Right lobe of liver (tissue), 6 donors: ENCODE measurements around the gene PDE6A. TPM values are rescaled to one million over a fixed set of nuclear protein-coding genes. Genes with fewer than 3 reads are reported as not detected.

Source experiments
- ATAC-seq, 4 donors: fragments of 200-7000 bp; cut with Tn5 transposase; one replicate each; pipeline ENCODE4 v1.9.1; 2020; ENCODE audit warnings: mild to moderate bottlenecking in 4 of 4, moderate library complexity in 4 of 4
- DNase-seq, 3 donors: peaks; one replicate each; pipeline ENCODE4 v3.0.0-alpha.2; 2020
- H3K27ac ChIP-seq, 3 donors: fragments of 200-600 bp; one replicate each; pipeline ENCODE4 v1.8.0; 2022
- H3K27me3 ChIP-seq, 2 donors: fragments of 200-600 bp; one replicate each; pipeline ENCODE4 v1.8.0; 2022
- H3K36me3 ChIP-seq, 4 donors: fragments of 200-600 bp; sonication (generic) in 1 of 4; one replicate each; pipeline versions ENCODE4 v1.5.1 to v1.8.0; 2017 to 2022; ENCODE audit warnings: control low read depth in 1 of 4
- H3K4me1 ChIP-seq, 4 donors: fragments of 200-600 bp; sonication (generic) in 1 of 4; one replicate each; pipeline versions ENCODE4 v1.5.1 to v1.8.0; 2017 to 2022; ENCODE audit warnings: control low read depth in 1 of 4
- H3K4me3 ChIP-seq, 3 donors: fragments of 200-600 bp; one replicate each; pipeline ENCODE4 v1.8.0; 2022
- H3K9me3 ChIP-seq, 4 donors: fragments of 200-600 bp; sonication (generic) in 1 of 4; one replicate each; pipeline versions ENCODE4 v1.5.1 to v1.8.0; 2017 to 2022; ENCODE audit warnings: control low read depth in 1 of 4
- CTCF ChIP-seq, 4 donors: fragments of 200-600 bp in 3 of 4; fragments of 450-650 bp in 1 of 4; IDR thresholded peaks; one replicate each; pipeline versions ENCODE4 v1.5.1 to v1.8.0; 2016 to 2022; ENCODE audit warnings: antibody characterized with exemption in 4 of 4, mild to moderate bottlenecking in 2 of 4
- POLR2A ChIP-seq: fragments of 450-650 bp; IDR thresholded peaks from one replicate; pipeline ENCODE4 v1.6.1; 2017; ENCODE audit warnings: antibody characterized with exemption, mild to moderate bottlenecking
- WGBS: methylation state at CpG from one replicate; pipeline ENCODE4 v1.1.6; 2018; ENCODE audit warnings: low coverage, low lambda C conversion rate; ENCODE audit not compliant: insufficient coverage; ENCODE audit errors: missing lambda C conversion rate; 5-methylcytosine and 5-hydroxymethylcytosine counted together
- intact Hi-C, 2 donors: fragments of 100-400 bp; cut with DNase I; formaldehyde crosslinking; loops; one replicate each; pipeline versions ENCODE4 v1.11.2 to v1.14.1; 2022
- total RNA-seq, 6 experiments: library from RNA; depleted of rRNA in 2 of 6; stranded (reverse); fragments of >200 nt in 2 of 6; fragmentation: NEBNext Ultra II Directional in 3 of 6; extraction: Animal tissue kit (Norgen Biotek cat#: 25700) in 3 of 6; gene quantifications; one replicate each; pipeline versions ENCODE4 v1.1.0 to v1.2.4, GENCODE V29; 2016 to 2023
- donor health status: DM: no; HTN: yes; CAD: no.
- donor health status: DM: no; HTN: no; CAD: no.
- donor health status: DM: no; HTN: no; CAD: no.
- donor health status: DM: no; HTN: yes; CAD: no.
- donor health status: DM: no; HTN: yes; CAD: no.

Gene PDE6A
- total RNA-seq, 6 experiments from 2014 or later: not detected

- TF ChIP-seq POLR2A: no peak
- peak; percentile 84 to 93 (median 92) for TF ChIP-seq CTCF (IDR thresholded peaks at IDR 0.05)
- ATAC-seq: peak; percentile 86 to 92 (median 90)
- Histone ChIP-seq H3K27me3 (no peaks in the 10 kb centered on the region), H3K9me3 (no peaks in the 10 kb centered on the region), H3K27ac (no peak overlapping the region), H3K36me3 (peaks cover 0 to 26% (median 0%) of the 10 kb centered on the region in 4 donors), H3K4me3 (no peak overlapping the region), H3K4me1 (no peaks in the 10 kb centered on the region)
- DNase-seq: peak; percentile 78 to 83 (median 82)
- intact Hi-C loops: loop anchor here in 1 of 2 donors (5.0 kb wide), 1 partner anchor 191 kb away; no protein-coding TSS in a partner anchor
- WGBS: 15% methylated on average over 9 of the region's 11 CpGs
These were observed 116.2 kb downstream of the PDE6A start for GRCh38 chr5:149828161-149829011.

GRCh38 chr5:149827546-149827945, 117.0 kb downstream of the PDE6A start:
- intact Hi-C loops: loop anchor here in 1 of 2 donors (5.0 kb wide), 1 partner anchor 190 kb away; no protein-coding TSS in a partner anchor
- DNase-seq (no peak), ATAC-seq (no peak)
- Histone ChIP-seq H3K27ac (no peak overlapping the region), H3K27me3 (no peaks in the 10 kb centered on the region), H3K4me1 (no peaks in the 10 kb centered on the region), H3K36me3 (peaks cover 0 to 22% (median 0%) of the 10 kb centered on the region in 4 donors), H3K4me3 (no peak overlapping the region), H3K9me3 (no peaks in the 10 kb centered on the region)
- TF ChIP-seq POLR2A (no peak), CTCF (IDR thresholded peaks at IDR 0.05) (no peak)
- 97% methylated on average over 5 of the region's 5 CpGs for WGBS

GRCh38 chr5:149827086-149827485, 117.5 kb downstream of the PDE6A start:
- Histone ChIP-seq H3K9me3 (no peaks in the 10 kb centered on the region), H3K4me3 (no peak overlapping the region), H3K27ac (no peak overlapping the region), H3K27me3 (no peaks in the 10 kb centered on the region), H3K4me1 (no peaks in the 10 kb centered on the region), H3K36me3 (peaks cover 0 to 17% (median 0%) of the 10 kb centered on the region in 4 donors)
- 64% methylated on average over 4 of the region's 5 CpGs for WGBS
- DNase-seq (no peak), ATAC-seq (no peak)
- no peak for TF ChIP-seq CTCF (IDR thresholded peaks at IDR 0.05)
- TF ChIP-seq POLR2A: no peak
- intact Hi-C loops: loop anchor here in 1 of 2 donors (5.0 kb wide), 1 partner anchor 190 kb away; no protein-coding TSS in a partner anchor

GRCh38 chr5:149826574-149826973, 118.0 kb downstream of the PDE6A start:
- no peak for DNase-seq
- intact Hi-C loops: loop anchor here in 1 of 2 donors (5.0 kb wide), 1 partner anchor 189 kb away; no protein-coding TSS in a partner anchor
- Histone ChIP-seq H3K36me3 (peaks cover 0 to 17% (median 0%) of the 10 kb centered on the region in 4 donors), H3K4me1 (no peaks in the 10 kb centered on the region), H3K27me3 (no peaks in the 10 kb centered on the region), H3K4me3 (no peak overlapping the region), H3K9me3 (no peaks in the 10 kb centered on the region), H3K27ac (no peak overlapping the region)
- ATAC-seq: no peak
- 73% methylated on average over 3 of the region's 9 CpGs for WGBS
- TF ChIP-seq POLR2A (no peak), CTCF (IDR thresholded peaks at IDR 0.05) (no peak)
